ENCODE measurements around the gene APOA4. TPM values are rescaled to one million over a fixed set of nuclear protein-coding genes. Genes with fewer than 3 reads are reported as not detected.

Gene APOA4
- total RNA-seq, 1 donor from 2014 or later, result not detected

DNA sequence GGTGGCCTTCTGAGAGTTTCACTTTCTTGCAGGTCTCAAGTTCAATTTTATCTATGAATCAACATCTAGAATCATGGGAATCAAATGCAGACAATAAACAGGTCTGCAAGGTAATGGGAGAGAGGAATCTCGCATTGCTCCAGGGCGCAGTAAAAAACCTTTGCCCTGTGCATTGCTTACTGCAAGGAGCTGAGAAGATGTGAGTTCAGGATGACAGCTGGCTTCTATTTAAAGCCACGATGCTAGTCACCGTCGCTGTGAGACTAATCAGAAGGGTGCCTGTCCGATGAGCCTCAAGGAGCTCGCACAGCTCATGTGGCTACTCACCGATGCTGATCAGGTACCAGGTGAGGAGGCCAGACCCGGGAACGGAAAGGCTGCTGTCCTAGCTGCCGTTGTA, 44.5 kb upstream of the APOA4 start:
- TF ChIP-seq, protein P1, sequence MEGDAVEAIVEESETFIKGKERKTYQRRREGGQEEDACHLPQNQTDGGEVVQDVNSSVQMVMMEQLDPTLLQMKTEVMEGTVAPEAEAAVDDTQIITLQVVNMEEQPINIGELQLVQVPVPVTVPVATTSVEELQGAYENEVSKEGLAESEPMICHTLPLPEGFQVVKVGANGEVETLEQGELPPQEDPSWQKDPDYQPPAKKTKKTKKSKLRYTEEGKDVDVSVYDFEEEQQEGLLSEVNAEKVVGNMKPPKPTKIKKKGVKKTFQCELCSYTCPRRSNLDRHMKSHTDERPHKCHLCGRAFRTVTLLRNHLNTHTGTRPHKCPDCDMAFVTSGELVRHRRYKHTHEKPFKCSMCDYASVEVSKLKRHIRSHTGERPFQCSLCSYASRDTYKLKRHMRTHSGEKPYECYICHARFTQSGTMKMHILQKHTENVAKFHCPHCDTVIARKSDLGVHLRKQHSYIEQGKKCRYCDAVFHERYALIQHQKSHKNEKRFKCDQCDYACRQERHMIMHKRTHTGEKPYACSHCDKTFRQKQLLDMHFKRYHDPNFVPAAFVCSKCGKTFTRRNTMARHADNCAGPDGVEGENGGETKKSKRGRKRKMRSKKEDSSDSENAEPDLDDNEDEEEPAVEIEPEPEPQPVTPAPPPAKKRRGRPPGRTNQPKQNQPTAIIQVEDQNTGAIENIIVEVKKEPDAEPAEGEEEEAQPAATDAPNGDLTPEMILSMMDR (IDR thresholded peaks at IDR 0.05), result no peak
- no peak overlapping the region for H3K4me3 Mint-ChIP-seq (ENCODE audit: unreplicated experiment)
- no peak for DNase-seq (ENCODE audit: low spot score)
- H3K36me3 Mint-ChIP-seq (ENCODE audit: low read depth), result peaks cover 26% of the 10 kb centered on the region
- H3K27ac Mint-ChIP-seq (ENCODE audit: unreplicated experiment), result no peak overlapping the region
- H3K27me3 Mint-ChIP-seq (ENCODE audit: low read depth), result no peaks in the 10 kb centered on the region
- H3K4me1 Mint-ChIP-seq (ENCODE audit: low read depth), result peaks cover 20% of the 10 kb centered on the region
- no peaks in the 10 kb centered on the region for H3K9me3 Mint-ChIP-seq (ENCODE audit: low read depth)

DNA sequence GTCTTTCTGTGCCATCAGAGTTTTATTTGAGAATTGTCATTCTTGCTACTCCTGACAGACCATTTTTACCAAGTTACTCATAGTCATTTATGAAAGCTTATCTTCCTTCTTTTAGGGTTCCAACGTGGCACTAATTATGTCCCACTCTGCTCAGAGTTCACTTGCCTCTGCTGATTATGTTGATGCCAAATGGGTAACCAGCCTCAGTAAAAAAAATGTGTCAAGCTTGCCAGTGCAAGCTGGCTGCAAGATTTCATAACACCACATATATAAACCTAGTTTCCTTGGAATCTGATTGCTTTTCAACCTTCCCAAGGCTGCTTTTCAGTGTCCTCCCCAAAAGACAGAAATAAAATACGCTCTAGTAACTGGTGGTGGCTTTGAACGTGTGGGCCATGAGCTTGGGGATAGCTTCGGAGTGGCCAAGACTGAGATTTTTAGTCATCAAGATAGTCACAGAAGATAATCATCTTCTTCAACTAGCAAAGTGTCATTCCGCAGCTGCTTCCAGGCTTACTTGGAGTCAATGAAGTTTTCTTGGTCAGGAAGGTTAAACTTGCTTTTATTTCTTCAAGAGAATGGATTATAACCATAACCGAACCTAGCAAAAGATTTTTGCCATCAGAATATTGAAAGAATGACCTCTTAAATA, 43.8 kb upstream of the APOA4 start:
- Mint-ChIP-seq H3K4me3 (ENCODE audit: unreplicated experiment) (no peak overlapping the region), H3K9me3 (ENCODE audit: low read depth) (no peaks in the 10 kb centered on the region), H3K4me1 (ENCODE audit: low read depth) (peaks cover 19% of the 10 kb centered on the region), H3K27me3 (ENCODE audit: low read depth) (no peaks in the 10 kb centered on the region), H3K27ac (ENCODE audit: unreplicated experiment) (no peak overlapping the region), H3K36me3 (ENCODE audit: low read depth) (peaks cover 26% of the 10 kb centered on the region)
- TF ChIP-seq, protein P1 (IDR thresholded peaks at IDR 0.05), result no peak
- no peak for DNase-seq (ENCODE audit: low spot score)

DNA sequence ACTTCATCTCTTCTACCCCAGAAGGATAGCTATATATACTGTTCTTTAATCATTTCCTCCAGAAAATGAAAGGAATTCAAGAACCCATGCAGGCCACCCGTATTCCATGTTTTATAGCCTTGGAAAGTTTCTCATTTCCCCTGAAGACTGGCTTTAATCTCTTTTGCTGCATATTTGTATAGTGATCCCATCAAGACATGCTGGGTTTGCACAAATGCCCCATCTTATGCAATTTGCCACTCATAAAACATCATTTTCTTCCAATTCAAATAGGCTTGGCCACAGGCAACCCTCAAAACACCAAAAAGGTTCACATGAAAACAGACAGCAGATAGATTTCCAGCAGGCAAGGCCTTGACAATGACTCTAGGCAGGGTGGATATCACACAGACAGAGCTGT, 42.6 kb upstream of the APOA4 start:
- TF ChIP-seq, protein P1 (IDR thresholded peaks at IDR 0.05), result no peak
- H3K27me3 Mint-ChIP-seq (ENCODE audit: low read depth), result no peaks in the 10 kb centered on the region
- no peaks in the 10 kb centered on the region for H3K9me3 Mint-ChIP-seq (ENCODE audit: low read depth)
- peaks cover 8% of the 10 kb centered on the region for H3K4me1 Mint-ChIP-seq (ENCODE audit: low read depth)
- peaks cover 34% of the 10 kb centered on the region for H3K36me3 Mint-ChIP-seq (ENCODE audit: low read depth)
- no peak overlapping the region for H3K4me3 Mint-ChIP-seq (ENCODE audit: unreplicated experiment)
- H3K27ac Mint-ChIP-seq (ENCODE audit: unreplicated experiment), result no peak overlapping the region
- no peak for DNase-seq (ENCODE audit: low spot score)

DNA sequence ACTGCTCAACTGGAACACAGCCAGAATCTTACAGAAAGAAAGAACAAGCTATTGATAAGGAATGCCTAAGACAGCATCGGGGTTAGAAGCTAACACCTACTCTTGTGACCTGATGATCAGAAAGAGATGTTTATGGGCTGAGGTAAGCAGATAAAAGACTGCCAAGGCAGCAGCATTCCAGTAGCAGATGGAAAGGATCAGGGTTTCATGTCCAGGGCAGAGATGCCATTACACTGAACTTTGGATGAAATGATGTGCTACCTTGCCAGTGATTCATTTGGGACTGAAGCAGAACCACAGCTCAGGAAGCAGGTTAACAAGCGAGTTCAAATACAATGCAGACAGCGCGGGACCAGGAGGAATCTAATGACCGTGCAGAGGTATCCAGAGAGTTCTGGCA, 41.4 kb upstream of the APOA4 start:
- H3K36me3 Mint-ChIP-seq (ENCODE audit: low read depth), result peaks cover 33% of the 10 kb centered on the region
- H3K4me1 Mint-ChIP-seq (ENCODE audit: low read depth), result peaks cover 6% of the 10 kb centered on the region
- DNase-seq (ENCODE audit: low spot score), result no peak
- H3K27ac Mint-ChIP-seq (ENCODE audit: unreplicated experiment), result no peak overlapping the region
- TF ChIP-seq, protein P1 (IDR thresholded peaks at IDR 0.05), result no peak
- no peaks in the 10 kb centered on the region for H3K9me3 Mint-ChIP-seq (ENCODE audit: low read depth)
- no peak overlapping the region for H3K4me3 Mint-ChIP-seq (ENCODE audit: unreplicated experiment)
- H3K27me3 Mint-ChIP-seq (ENCODE audit: low read depth), result no peaks in the 10 kb centered on the region

DNA sequence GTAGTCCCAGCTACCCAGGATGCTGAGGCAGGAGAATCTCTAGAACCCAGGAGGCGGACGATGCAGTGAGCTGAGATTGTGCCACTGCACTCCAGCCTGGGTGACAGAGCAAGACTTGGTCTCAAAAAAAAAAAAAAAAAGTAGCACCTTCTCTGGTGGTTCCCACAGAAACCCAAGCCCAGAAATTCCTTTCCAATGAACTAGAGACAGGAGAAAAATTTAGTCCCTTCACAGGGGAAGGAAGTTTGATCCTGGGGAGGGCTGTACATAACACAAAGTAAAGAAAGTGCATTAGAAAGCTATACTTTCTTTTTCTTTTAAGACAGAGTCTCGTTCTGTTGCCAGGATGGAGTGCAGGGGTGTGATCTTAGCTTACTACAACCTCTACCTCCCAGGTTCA, 39.8 kb upstream of the APOA4 start:
- TF ChIP-seq, protein P1 (IDR thresholded peaks at IDR 0.05), result no peak
- H3K27me3 Mint-ChIP-seq (ENCODE audit: low read depth), result no peaks in the 10 kb centered on the region
- H3K36me3 Mint-ChIP-seq (ENCODE audit: low read depth), result peaks cover 38% of the 10 kb centered on the region
- no peak overlapping the region for H3K4me3 Mint-ChIP-seq (ENCODE audit: unreplicated experiment)
- peak overlapping the region; percentile 28 for H3K27ac Mint-ChIP-seq (ENCODE audit: unreplicated experiment)
- H3K9me3 Mint-ChIP-seq (ENCODE audit: low read depth), result no peaks in the 10 kb centered on the region
- H3K4me1 Mint-ChIP-seq (ENCODE audit: low read depth), result peaks cover 6% of the 10 kb centered on the region
- no peak for DNase-seq (ENCODE audit: low spot score)
